AG09319 (cell line): ENCODE data around the gene PAPPA.

ENCODE experiments used
- DNase-seq: peaks from one replicate; pipeline ENCODE4 v3.0.0-alpha.2; 2010; ENCODE audit warnings: low read depth; ENCODE audit errors: extremely low read depth
- TF ChIP-seq, protein P1 (sequence below): IDR thresholded peaks from 2 replicates; pipeline ENCODE4 v1.5.1; 2011; ENCODE audit warnings: low read depth, mild to moderate bottlenecking, inconsistent platforms, low read length, moderate library complexity

Gene PAPPA

DNA sequence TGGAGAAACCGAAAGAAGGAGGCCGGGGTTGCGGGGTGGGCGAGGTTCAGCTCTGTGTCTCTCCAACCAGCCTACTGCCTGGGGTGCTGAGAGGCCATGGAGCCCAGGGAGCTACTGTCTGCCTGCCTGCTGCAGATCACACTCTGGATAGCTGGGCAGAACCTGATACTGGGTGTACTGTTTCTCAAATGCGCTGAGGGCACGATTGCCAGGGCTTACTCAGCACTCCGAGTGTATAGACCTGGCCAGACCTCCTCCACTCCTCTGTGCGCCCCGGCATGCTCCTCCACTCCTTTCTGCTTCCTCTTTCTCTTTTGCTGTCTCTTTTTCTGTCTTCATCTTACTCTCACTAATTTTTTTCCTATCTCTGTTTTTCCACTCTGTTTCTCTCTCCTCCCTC is 215.1 kb downstream of the PAPPA start:
- DNase-seq: no peak
- TF ChIP-seq, protein P1, sequence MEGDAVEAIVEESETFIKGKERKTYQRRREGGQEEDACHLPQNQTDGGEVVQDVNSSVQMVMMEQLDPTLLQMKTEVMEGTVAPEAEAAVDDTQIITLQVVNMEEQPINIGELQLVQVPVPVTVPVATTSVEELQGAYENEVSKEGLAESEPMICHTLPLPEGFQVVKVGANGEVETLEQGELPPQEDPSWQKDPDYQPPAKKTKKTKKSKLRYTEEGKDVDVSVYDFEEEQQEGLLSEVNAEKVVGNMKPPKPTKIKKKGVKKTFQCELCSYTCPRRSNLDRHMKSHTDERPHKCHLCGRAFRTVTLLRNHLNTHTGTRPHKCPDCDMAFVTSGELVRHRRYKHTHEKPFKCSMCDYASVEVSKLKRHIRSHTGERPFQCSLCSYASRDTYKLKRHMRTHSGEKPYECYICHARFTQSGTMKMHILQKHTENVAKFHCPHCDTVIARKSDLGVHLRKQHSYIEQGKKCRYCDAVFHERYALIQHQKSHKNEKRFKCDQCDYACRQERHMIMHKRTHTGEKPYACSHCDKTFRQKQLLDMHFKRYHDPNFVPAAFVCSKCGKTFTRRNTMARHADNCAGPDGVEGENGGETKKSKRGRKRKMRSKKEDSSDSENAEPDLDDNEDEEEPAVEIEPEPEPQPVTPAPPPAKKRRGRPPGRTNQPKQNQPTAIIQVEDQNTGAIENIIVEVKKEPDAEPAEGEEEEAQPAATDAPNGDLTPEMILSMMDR: no peak

DNA sequence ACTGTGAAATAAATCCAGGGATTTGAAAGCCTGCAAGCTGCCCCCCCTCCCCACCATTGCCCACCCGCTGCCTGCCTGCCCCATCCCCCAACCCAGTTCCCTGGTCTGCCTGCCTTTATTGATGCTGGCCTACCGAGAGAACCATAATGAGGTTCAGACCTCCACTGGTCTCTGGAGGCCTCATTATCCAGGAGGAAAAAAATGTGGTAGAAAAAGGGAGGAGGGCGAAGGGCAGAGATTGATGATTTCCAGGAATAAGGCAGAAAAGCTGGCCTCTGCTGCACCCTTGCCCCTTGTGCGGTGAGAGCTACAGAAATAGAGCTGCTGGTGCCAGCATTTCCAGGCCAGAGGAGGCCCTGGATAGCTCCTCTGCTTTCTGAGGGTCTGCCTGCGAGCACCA is 216.1 kb downstream of the PAPPA start:
- no peak for DNase-seq
- TF ChIP-seq, protein P1: no peak

DNA sequence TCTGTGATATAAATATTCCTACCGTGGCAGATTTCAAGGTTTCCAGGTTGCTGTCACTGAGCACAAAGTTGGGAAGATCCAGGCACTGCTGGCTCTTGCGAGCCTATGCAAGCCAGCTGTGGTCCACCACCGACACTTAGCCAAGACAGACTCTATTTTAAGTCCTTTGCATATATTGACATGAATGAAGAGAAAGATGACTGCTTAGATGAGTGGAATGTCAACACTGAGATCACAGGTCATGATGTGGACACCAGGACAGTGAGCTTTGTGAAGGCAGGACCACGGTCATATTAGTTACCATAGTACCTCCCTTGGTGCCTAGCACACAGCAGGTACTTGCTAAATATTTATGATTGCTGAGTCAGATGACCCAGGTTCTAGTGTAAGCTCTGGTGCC is 217.0 kb downstream of the PAPPA start:
- TF ChIP-seq, protein P1: no peak
- no peak for DNase-seq

DNA sequence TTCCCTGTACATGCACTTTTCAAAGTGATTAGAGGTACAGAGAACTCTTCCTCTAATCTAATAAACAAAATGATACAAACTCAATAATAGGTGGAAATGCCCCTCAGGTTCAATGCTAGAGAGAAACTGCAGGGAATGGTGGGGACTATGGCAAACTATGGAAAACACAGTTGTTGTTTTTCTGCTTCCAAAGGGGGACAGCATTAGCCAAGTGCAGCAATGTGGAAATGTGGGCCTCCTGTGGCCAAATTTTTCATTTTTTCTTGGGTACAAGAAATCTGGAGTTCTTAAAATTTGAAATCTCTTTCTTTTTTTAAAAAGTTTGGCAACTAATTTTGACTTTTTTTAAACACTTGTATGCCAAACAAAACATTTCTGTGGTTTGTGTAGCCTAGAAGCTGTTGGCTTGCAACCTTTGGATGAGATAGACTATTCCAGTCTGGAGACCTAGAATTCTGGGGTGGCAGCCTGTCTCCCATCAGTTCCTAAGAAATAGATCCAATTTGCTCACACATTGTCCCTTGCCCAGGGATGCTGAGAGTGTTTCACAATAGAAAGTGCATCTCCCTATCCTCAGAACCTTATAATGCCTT is 218.6 kb downstream of the PAPPA start:
- TF ChIP-seq, protein P1: no peak
- DNase-seq: no peak

DNA sequence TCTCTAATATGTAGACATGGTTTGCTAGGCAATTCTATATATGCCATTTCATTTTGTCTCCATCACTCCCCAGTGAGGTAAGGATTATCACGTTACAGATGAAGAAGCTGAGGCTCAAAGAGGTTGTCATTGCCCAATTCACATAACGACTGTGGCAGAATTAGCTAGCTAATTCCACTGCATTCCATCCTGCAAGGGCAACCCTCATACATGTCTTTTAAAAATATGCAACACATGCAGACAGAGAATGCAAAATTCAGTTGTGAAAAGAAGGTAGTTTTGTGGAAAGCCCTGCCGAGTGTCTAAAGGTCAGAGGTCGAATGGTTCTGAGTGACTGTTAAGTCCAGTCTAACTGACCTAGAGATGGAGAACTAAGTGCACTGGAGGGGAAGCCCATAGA is 219.2 kb downstream of the PAPPA start:
- no peak for DNase-seq
- TF ChIP-seq, protein P1: no peak

DNA sequence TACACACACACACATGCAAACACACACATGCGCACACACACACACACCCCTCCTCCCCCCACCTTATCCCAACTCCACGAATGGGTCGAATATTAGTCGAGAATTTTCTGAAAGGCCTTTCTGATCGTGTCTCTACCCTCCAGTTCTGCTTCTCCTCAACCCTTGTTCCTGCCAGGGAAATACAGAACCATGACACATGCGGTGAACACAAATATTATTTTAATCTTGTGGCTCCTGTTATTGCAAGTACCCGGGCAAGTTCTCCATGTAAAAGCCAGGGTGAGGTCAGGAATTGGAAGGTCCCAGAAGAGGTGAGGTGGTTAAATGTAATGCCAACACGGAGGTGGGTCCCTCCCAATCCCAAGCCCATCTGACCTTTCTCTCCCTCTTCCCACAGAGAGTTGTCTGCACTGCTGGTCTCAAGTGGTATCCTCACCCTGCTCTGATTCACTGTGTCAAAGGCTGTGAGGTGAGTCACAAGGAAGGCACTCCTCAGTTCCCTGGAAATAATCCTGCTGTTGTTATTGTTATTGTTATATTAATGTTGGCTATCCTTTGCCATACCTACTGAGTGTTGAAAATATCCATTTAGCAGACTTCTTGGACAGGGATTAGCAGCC is 223.7 kb downstream of the PAPPA start:
- DNase-seq: no peak
- TF ChIP-seq, protein P1: no peak

DNA sequence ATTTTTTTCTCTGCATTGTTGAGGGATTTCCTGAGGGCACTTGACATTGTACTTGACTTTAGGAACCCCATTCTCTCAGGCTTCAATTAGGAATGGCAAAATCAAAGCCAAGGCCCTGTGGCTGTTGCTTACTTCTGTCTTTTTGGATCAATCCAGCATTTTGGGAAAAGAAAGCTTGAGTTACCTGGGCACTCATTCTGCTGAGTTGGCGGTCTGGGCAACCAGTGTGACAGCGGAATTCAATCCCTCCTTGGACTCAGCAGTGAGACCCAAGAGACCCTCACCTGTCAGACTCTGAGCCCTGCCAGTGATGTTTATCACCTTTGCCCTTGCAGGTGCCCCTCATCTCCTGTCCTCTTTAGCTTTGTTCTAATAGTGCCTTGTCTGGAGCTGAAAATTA is 225.3 kb downstream of the PAPPA start:
- TF ChIP-seq, protein P1: no peak
- DNase-seq: no peak
